NCI-H526 (cell line): ENCODE measurements around the gene PCSK7.
A peak's percentile ranks its signal among the peaks of the same experiment; 100 is the strongest.
"Not testable (repeated sequence)": the region's sequence is repeated elsewhere in the genome, so short reads cannot be mapped to it uniquely, and the experiment has no call there.

ENCODE experiments used
- DNase-seq, 2 experiments: peaks; one replicate each; lab custom pipeline; 2025; lab: John Stamatoyannopoulos, UW

The PCSK7 gene

GRCh38 chr11:117197516-117198456, 34.1 kb downstream of the PCSK7 start:
- DNase-seq: peak in 1 of 2 experiments; percentile 61

DNA sequence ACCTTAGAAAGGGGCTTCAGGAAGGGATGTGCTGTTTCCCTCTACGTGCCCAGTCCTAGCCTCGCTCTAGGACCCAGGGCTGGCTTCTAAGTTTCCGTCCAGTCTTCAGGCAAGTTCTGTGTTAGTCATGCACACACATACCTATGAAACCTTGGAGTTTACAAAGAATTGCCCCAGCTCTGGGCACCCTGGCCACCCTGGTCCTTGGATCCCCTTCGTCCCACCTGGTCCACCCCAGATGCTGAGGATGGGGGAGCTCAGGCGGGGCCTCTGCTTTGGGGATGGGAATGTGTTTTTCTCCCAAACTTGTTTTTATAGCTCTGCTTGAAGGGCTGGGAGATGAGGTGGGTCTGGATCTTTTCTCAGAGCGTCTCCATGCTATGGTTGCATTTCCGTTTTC, 34.9 kb downstream of the PCSK7 start:
- no peak for DNase-seq

DNA sequence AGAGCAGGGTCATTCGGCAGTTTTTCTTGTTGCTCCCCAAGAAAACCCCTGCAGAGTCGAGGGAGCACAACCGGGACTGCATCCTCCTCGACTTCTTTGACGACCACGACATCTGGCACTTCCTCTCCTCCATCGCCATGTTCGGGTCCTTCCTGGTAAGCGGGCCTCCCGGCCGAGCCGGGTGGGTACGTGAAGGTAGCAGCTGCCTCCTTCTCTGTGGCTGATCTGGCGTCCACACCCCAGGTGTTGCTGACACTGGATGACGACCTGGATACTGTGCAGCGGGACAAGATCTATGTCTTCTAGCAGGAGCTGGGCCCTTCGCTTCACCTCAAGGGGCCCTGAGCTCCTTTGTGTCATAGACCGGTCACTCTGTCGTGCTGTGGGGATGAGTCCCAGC, 36.1 kb downstream of the PCSK7 start:
- no peak for DNase-seq

- no peak for DNase-seq
These were observed 36.6 kb downstream of the PCSK7 start for GRCh38 chr11:117195258-117195657.

GRCh38 chr11:117194267-117194666, 37.6 kb downstream of the PCSK7 start:
- no peak for DNase-seq

DNA sequence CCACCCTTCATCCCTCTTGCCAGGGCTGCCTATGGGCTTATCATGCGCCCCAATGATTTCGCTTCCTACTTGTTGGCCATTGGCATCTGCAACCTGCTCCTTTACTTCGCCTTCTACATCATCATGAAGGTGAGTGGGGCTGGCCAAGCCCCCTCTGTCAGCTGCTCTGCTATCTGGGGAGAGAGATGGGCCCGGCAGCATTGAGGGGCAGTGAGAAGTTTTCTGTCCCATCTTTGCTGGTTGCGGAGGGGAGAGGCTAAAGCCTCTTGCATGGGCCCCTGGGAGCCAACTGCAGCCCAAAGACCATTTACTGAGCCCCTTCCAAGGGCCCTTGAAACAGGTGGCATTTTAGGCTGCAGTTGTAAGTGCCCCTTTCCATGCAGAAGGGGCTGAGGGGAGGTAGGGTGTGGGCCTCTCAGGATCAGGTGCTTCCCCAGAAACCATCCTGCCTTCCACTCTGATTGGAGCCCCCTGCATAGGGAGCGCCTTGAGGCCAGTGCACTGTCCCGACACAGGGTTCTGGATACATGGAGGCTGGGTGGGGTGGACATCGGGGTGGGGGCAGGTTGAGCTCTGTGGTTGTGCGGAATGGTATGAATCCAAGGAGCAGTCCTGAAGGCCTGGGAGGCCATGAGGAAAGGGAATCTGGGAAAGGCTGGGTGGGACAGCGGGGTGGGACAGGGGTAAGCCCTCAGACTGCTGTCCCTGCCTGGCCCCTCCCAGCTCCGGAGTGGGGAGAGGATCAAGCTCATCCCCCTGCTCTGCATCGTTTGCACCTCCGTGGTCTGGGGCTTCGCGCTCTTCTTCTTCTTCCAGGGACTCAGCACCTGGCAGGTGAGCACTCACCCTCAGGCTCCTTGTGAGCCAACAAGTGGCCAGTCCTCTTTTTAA, 38.5 kb downstream of the PCSK7 start:
- DNase-seq: no peak

DNA sequence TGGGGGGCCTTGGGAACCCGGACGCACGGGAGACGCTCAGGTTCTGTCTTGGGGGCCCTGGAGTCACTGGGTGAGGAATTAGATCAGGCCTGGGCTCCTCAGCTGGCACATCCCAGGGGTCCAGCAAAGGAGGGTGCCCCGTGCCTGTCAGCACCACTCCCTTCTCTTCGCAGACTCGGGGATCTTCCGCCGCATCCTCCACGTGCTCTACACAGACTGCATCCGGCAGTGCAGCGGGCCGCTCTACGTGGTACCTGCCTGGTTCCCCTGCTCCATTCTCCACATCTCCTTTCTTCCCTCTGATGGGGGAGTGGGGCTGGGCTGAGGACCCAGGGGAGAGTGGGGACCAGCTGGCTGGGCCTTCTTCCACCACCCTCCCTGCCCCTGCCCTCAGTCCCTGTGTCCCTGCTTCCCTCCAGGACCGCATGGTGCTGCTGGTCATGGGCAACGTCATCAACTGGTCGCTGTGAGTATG, 39.4 kb downstream of the PCSK7 start:
- no peak for DNase-seq

- no peak for DNase-seq
These were observed 40.0 kb downstream of the PCSK7 start for GRCh38 chr11:117191680-117192400.

GRCh38 chr11:117189941-117190544, 41.8 kb downstream of the PCSK7 start:
- DNase-seq: no peak

DNA sequence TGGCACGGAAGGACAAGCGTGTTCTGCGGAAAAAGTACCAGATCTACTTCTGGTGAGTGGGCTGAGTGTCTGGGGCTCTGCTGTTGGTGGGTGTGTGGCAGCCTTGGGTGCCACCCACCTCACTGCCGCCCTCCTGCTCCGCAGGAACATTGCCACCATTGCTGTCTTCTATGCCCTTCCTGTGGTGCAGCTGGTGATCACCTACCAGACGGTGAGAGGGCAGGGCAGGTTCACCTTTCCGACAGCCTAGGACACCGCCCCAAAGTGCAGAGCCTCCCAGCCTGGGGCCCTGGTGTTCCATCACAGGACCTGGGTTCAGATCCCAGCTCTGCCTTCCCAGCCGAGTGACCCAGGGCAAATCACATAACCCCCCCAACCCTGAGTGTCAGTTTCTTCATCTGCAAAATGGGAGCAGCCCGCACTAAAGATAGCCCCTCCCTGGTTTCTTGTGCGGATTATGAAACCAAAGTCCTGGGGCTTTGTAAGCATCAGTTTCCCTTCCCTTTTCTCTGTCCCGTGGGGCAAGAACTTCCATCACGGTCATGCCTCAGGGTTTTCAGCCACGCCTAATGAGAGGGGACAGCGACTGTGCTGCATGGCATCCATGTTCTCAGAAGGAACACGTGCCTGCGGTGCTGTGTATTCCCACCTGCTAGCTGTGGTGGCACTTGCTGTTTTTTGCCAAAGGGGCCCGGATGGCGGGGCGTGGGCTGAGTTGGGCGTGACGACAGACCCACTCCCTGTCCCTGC, 42.5 kb downstream of the PCSK7 start:
- DNase-seq: no peak

- DNase-seq: no peak
These were observed 43.2 kb downstream of the PCSK7 start for GRCh38 chr11:117188620-117189081.

DNA sequence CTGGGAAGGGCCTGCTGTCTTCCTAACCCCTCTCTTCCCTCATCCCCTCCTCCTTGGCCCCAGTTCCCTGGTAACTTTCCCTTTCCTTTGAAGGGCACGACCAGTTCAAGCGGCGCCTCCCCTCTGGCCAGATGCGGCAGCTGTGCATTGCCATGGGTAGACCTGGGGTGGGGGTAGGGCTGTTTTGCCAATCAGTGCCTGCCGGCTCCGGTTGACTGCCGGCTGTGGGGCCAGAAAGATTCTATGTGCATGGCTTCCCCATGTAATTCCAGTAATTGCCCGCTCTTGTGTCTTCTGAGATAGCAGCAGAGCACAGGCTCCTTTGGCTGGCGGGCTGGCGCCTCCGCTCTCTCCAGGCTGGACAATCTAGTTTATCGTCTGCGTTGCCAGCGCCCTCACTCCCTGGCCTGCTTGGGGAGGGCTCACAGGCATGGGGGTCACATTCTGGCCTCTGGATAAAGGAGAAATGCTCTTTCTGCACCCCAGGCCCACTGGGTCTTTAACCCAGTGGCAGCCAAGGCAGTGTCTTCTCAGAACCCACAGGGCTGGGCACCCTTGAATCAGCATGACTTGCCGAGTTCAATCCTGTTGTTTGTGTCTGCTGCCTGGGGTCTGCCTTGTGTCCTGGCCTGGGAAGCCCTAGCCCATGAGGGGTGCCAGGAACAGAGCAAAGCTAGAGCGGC, 43.9 kb downstream of the PCSK7 start:
- DNase-seq: no peak

DNA sequence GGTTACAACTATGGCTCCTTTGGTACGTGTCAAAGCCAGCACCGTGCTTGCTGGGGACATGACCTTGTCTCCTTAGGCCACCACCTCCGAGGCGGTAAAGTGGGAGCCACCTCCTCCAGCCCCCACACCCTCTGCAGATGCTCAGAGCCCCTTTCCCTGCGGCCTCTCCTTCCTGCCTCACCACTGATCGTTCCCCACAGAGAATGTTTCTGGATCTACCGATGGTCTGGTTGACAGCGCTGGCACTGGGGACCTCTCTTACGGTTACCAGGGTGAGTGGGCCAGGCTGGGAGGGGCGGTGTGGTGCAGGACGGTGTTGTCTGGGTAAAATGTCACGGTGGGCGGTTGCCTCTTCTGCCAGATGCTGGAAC, 44.5 kb downstream of the PCSK7 start:
- DNase-seq: no peak

DNA sequence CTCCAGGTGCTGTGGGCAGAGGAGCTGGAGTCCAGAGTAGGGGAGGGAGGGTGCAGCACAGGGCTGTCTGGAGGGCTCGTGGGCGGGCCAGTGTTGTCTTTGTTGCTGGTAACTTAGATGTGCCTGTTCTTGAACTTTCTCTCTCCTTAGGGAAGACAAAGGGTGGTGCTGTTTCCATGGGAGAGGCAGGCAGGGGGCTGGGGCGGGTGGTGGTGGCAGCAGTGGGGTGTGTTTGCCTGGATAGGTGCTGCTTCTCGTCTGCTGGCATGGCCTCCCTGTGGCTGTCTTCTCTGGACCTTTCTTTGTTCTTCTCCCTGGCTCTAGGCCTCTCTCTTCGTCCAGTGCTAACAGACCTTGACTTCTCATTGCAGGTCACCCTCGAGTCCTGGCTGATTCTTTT, 44.9 kb downstream of the PCSK7 start:
- DNase-seq: no peak

DNA sequence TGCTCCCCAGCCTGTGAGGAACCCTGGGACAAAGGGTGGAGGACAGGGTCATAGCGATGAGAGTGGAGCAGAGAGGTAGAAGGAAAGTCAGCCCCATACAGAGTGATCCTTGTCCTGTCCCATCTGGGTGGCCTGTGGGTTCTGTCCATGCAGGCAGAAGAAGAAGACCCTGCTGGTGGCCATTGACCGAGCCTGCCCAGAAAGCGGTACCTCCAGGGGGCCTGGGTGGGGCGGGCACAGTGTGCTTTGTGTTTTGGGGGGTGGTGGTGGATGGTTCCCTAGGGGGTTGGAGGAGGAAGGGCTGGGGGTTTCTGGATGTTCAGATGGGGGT, 45.5 kb downstream of the PCSK7 start:
- no peak for DNase-seq

DNA sequence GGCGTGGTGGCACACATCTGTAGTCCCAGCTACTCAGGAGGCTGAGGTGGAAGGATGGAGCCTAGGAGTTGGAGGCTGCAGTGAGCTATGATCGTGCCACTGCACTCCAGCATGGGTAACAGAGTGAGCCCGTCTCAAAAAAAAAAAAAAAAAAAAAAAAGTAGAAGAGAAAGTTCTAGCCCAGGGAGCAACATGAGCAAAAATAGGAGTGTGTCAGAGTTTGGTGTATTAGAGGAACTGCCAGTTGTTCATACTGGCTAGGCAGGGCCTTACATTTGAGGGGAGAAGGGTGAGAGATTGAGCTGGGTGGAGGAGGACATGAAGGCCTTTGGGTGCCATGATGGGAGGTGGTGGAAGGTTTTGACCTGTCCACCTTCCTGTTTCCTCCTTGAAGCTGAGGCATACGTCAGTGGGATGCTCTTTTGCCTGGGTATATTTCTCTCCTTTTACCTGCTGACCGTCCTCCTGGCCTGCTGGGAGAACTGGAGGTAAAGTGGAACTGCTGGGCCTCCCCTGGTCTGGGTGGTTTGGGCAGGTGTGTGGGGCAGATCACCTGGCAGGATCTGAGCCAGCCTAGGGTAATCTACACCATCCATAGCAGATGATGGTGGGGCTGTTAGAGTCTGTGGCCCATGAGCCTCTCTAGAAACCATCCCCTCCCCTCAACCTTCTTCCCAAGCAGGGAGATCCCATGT, 46.0 kb downstream of the PCSK7 start:
- DNase-seq: no peak

- peak; percentile 29 to 63 for DNase-seq
These were observed 48.0 kb downstream of the PCSK7 start for GRCh38 chr11:117183724-117184349.

DNA sequence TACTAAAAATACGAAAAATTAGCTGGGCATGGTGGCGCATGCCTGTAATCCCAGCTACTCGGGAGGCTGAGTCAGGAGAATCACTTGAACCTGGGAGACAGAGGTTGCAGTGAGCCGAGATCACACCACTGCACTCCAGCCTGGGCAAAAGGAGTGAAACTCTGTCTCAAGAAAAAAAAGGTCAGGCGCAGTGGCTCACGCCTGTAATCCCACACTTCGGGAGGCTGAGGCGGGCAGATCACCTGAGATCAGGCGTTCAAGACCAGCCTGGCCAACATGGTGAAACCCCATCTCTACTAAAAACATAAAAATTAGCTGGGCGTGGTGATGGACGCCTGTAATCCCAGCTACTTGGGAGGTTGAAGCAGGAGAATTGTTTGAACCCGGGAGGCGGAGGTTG, 48.7 kb downstream of the PCSK7 start:
- not testable (repeated sequence) for DNase-seq

DNA sequence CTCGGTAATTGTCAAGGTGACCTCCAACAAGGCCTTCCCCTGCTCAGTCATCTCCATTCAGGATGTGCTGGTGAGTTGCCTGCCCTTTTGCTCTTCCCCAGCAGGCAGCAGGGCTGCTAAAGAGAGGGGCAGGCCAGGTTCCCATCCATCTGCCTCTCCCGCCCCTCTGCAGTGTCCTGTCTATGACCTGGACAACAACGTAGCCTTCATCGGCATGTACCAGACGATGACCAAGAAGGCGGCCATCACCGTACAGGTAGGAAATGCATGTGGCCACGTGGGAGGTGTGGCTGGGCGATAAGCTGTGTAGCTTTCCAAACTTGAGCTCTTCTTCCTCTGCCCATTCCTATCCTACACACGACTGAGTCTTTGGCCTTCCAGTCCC, 49.3 kb downstream of the PCSK7 start:
- DNase-seq: no peak
